Loucy (cell line): ENCODE measurements around the gene ADD1.

Experiments used
- H2AFZ ChIP-seq: fragments of 200-600 bp; sonication (generic); 2 replicates; pipeline ENCODE4 v1.6.0; 2016; ENCODE audit warnings: antibody characterized with exemption, mild to moderate bottlenecking, low read length, moderate library complexity
- H3F3A ChIP-seq: fragments of 200-600 bp; 2 replicates; pipeline ENCODE4 v1.6.0; 2016; ENCODE audit warnings: antibody characterized with exemption, low read depth, mild to moderate bottlenecking
- H3K27me3 ChIP-seq: fragments of 200-600 bp; sonication (generic); 2 replicates; pipeline ENCODE4 v1.6.1; 2014; ENCODE audit warnings: low read length, mild to moderate bottlenecking; ENCODE audit not compliant: insufficient read depth, poor library complexity, severe bottlenecking
- H3K36me3 ChIP-seq: fragments of 200-600 bp; sonication (generic); 2 replicates; pipeline ENCODE4 v1.6.1; 2016; ENCODE audit warnings: low read length; ENCODE audit not compliant: insufficient read depth
- H3K4me1 ChIP-seq: fragments of 200-600 bp; sonication (generic); 2 replicates; pipeline ENCODE4 v1.5.1; 2014; ENCODE audit warnings: low read length, mild to moderate bottlenecking; ENCODE audit not compliant: insufficient read depth, poor library complexity, severe bottlenecking
- H3K4me2 ChIP-seq: fragments of 200-600 bp; sonication (generic); 2 replicates; pipeline ENCODE4 v1.6.0; 2014; ENCODE audit warnings: antibody characterized with exemption, low read length, low read depth, mild to moderate bottlenecking; ENCODE audit not compliant: poor library complexity, severe bottlenecking
- H3K4me3 ChIP-seq: fragments of 200-600 bp; sonication (generic); 2 replicates; pipeline ENCODE4 v1.5.1; 2014; ENCODE audit warnings: low read length, mild to moderate bottlenecking, mixed read lengths; ENCODE audit not compliant: poor library complexity, severe bottlenecking
- H3K79me2 ChIP-seq: fragments of 200-600 bp; sonication (generic); 2 replicates; pipeline ENCODE4 v1.6.1; 2014; ENCODE audit warnings: low read length; ENCODE audit not compliant: insufficient read depth
- H3K9ac ChIP-seq: fragments of 200-600 bp; sonication (generic); 2 replicates; pipeline ENCODE4 v1.6.0; 2014; ENCODE audit warnings: mild to moderate bottlenecking, low read depth, low read length, moderate library complexity; ENCODE audit not compliant: poor library complexity, severe bottlenecking
- H3K9me2 ChIP-seq: fragments of 200-600 bp; sonication (generic); replicated peaks from 2 replicates; pipeline ENCODE4 v1.6.1; 2016; ENCODE audit warnings: low read depth, low read length, mixed read lengths
- H3K9me3 ChIP-seq: fragments of 200-600 bp; sonication (generic); 2 replicates; pipeline ENCODE4 v1.6.1; 2014; ENCODE audit warnings: mild to moderate bottlenecking, antibody characterized with exemption, low read length, low read depth; ENCODE audit not compliant: insufficient read depth
- H4K20me1 ChIP-seq: fragments of 200-600 bp; sonication (generic); 2 replicates; pipeline ENCODE4 v1.6.0; 2014; ENCODE audit warnings: antibody characterized with exemption, low read length, mild to moderate bottlenecking; ENCODE audit not compliant: insufficient read depth, poor library complexity, severe bottlenecking
- EZH2phosphoT487 ChIP-seq: fragments of 200-600 bp; IDR thresholded peaks from 2 replicates; pipeline ENCODE4 v1.6.1; 2018; ENCODE audit warnings: antibody characterized with exemption, mild to moderate bottlenecking, moderate library complexity, borderline replicate concordance
- TF ChIP-seq, protein P1 (sequence below): fragments of 200-600 bp; sonication (generic); conservative IDR thresholded peaks from 2 replicates; pipeline ENCODE4 v1.5.1; 2014; ENCODE audit warnings: mild to moderate bottlenecking, antibody characterized with exemption, low read length

Gene ADD1

DNA sequence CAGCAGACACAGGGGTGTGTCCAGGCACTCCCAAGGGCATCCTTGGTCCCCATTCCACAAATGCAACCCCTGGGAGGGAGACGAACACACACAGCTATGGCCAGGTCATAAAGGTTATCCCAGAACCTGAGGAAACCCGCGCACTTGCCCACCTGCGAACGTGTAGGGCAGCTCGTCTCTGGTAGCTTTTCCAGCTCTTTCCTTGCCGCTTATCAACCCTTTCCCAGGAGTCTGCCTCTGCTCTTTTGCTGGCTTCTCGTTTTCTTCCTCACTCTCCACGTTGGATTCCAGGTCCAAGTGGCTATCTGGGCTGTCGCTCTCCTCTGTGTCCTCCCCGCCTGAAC lies 106.1 kb downstream of the ADD1 start:
- Histone ChIP-seq H3K27me3 (no peaks in the 10 kb centered on the region), H2AFZ (no peak overlapping the region), H3K4me2 (no peak overlapping the region), H3K4me1 (no peaks in the 10 kb centered on the region), H3K4me3 (no peak overlapping the region), H3K9ac (no peak overlapping the region), H3K36me3 (peaks cover 84% of the 10 kb centered on the region), H3K9me3 (no peaks in the 10 kb centered on the region), H3K9me2 (no peaks in the 10 kb centered on the region), H4K20me1 (peaks cover 17% of the 10 kb centered on the region), H3F3A (peaks cover 18% of the 10 kb centered on the region), H3K79me2 (no peaks in the 10 kb centered on the region)
- TF ChIP-seq, protein P1, sequence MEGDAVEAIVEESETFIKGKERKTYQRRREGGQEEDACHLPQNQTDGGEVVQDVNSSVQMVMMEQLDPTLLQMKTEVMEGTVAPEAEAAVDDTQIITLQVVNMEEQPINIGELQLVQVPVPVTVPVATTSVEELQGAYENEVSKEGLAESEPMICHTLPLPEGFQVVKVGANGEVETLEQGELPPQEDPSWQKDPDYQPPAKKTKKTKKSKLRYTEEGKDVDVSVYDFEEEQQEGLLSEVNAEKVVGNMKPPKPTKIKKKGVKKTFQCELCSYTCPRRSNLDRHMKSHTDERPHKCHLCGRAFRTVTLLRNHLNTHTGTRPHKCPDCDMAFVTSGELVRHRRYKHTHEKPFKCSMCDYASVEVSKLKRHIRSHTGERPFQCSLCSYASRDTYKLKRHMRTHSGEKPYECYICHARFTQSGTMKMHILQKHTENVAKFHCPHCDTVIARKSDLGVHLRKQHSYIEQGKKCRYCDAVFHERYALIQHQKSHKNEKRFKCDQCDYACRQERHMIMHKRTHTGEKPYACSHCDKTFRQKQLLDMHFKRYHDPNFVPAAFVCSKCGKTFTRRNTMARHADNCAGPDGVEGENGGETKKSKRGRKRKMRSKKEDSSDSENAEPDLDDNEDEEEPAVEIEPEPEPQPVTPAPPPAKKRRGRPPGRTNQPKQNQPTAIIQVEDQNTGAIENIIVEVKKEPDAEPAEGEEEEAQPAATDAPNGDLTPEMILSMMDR, result no peak
- TF ChIP-seq EZH2phosphoT487, result no peak

DNA sequence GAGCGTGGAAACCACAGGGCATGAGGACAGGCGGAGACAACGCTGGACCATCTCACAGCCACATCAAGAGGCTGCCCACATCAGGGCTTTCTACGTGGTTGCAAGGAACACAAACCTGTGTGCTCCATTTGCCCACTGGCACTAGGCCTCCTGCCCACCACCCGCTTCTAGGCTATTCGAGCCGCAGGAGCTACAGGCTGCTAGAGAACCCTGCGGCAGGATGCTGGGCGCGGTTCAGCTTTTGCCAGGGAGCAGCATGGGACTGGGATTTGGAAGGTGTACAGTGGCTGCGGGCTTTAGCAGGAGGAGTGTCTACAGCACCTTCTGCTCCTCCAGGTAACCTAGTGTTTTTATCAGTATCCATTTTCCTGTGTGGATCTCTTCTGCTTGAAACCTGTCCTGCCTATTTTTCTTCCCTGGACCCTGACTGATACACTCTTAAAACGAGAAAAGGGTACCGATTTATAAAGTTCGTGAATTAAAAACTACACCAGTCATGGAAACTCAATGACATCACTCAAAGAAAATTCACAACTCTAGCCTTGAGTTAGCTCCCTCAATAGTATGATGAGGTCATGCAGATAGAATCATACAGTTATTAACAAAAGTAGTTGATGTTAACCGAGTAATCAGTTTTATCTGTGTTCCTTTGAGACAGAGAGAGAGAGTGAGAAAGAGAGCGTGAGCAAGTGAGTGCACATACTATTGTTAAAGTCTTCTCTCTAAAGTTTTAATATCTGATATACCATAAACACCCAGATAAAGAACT lies 106.8 kb downstream of the ADD1 start:
- Histone ChIP-seq H3K9ac (no peak overlapping the region), H3K79me2 (no peaks in the 10 kb centered on the region), H3K36me3 (peaks cover 78% of the 10 kb centered on the region), H3K4me1 (no peaks in the 10 kb centered on the region), H3K9me3 (no peaks in the 10 kb centered on the region), H3F3A (peaks cover 19% of the 10 kb centered on the region), H3K4me2 (no peak overlapping the region), H3K4me3 (no peak overlapping the region), H3K9me2 (no peaks in the 10 kb centered on the region), H4K20me1 (peaks cover 21% of the 10 kb centered on the region), H3K27me3 (no peaks in the 10 kb centered on the region), H2AFZ (no peak overlapping the region)
- no peak for TF ChIP-seq EZH2phosphoT487
- TF ChIP-seq, protein P1, result no peak

DNA sequence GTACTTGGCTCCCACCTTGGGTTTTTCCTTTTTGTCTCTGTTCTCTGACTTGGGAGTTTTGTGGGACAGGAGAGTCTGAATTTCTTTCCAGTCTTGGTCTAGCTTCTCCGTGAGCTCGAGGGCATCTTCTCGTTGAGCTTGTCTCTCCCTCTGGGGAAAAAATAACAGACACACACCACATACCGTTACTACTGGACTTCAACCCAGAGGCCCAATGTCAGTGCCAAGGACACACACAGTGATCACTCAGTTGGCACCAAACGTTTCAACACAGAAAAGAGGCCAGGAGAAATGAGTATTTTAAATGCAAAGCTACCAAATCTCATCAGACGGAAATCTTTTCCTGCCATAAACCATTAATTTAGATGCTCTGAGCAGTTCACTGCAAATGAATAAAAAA lies 109.9 kb downstream of the ADD1 start:
- TF ChIP-seq, protein P1, result no peak
- no peak for TF ChIP-seq EZH2phosphoT487
- H3K79me2 ChIP-seq, result peaks cover 17% of the 10 kb centered on the region
- peaks cover 36% of the 10 kb centered on the region for H4K20me1 ChIP-seq
- H2AFZ ChIP-seq, result no peak overlapping the region
- no peaks in the 10 kb centered on the region for H3K4me1 ChIP-seq
- H3F3A ChIP-seq, result peaks cover 31% of the 10 kb centered on the region
- peaks cover 76% of the 10 kb centered on the region for H3K36me3 ChIP-seq
- no peaks in the 10 kb centered on the region for H3K9me2 ChIP-seq
- H3K4me2 ChIP-seq, result no peak overlapping the region
- no peaks in the 10 kb centered on the region for H3K9me3 ChIP-seq
- no peak overlapping the region for H3K4me3 ChIP-seq
- H3K27me3 ChIP-seq, result no peaks in the 10 kb centered on the region
- no peak overlapping the region for H3K9ac ChIP-seq
